ENCODE data around the gene GNAO1. TPM values are rescaled to one million over a fixed set of nuclear protein-coding genes. Genes with fewer than 3 reads are reported as not detected.

Gene GNAO1
- total and polyA plus RNA-seq, 2 of the 13 experiments (the other 11 are each of a cell fraction or from before 2014, with no cell fraction given): not detected

DNA sequence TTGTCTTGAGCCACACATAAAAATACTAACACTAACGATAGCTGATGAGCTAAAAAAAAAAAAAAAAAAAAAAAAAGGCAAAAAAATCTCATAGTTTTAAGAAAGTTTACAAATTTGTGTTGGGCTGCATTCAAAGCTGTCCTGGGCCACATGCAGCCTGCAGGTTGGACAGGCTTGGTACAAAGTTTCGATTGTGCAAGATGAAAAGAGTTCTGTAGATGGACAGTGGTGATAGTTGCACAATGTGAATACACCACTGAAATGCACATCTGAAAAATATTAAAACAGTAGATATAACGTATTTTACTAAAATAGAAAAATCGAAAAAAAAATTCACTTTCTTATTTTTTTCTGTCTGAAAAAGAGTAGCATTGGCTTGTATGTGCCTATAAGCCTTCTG is 191.2 kb downstream of the GNAO1 start (continued):
- TF ChIP-seq ZNF296 (CRISPR knock-in tag; conservative IDR thresholded peaks at IDR 0.05) (no peak), SOX13 (IDR thresholded peaks at IDR 0.05) (no peak), SOX13 (CRISPR knock-in tag; conservative IDR thresholded peaks at IDR 0.05 in 1 of 2, IDR thresholded peaks at IDR 0.05 in 1 of 2) (peak in 1 of 2 experiments; percentile 38; a peak in 1 of 4 replicates), JDP2 (CRISPR knock-in tag; IDR thresholded peaks at IDR 0.05; ENCODE audit: borderline replicate concordance) (no peak), ZNF598 (CRISPR knock-in tag; IDR thresholded peaks at IDR 0.05; ENCODE audit: borderline replicate concordance) (no peak), ZNF879 (CRISPR knock-in tag; IDR thresholded peaks at IDR 0.05) (no peak), TOE1 (CRISPR knock-in tag; IDR thresholded peaks at IDR 0.05) (no peak), KLF9 (CRISPR knock-in tag; IDR thresholded peaks at IDR 0.05; ENCODE audit: low read depth) (no peak), REPIN1 (CRISPR knock-in tag; IDR thresholded peaks at IDR 0.05; ENCODE audit: borderline replicate concordance, low read depth) (no peak), DMAP1 (CRISPR knock-in tag; IDR thresholded peaks at IDR 0.05) (peak; percentile 49; the same call in 1 of the 2 replicates), TCF7 (IDR thresholded peaks at IDR 0.05; ENCODE audit: low read depth) (no peak), GATAD2A (CRISPR knock-in tag; IDR thresholded peaks at IDR 0.05) (peak; percentile 65), GABPB1 (CRISPR knock-in tag; IDR thresholded peaks at IDR 0.05) (no peak), ZNF256 (CRISPR knock-in tag; conservative IDR thresholded peaks at IDR 0.05) (no peak), BHLHE40 (IDR thresholded peaks at IDR 0.05; ENCODE audit: low read length) (no peak), ASH2L (IDR thresholded peaks at IDR 0.05; ENCODE audit: insufficient read length, low read depth, low read length) (no peak), ZNF331 (CRISPR knock-in tag; IDR thresholded peaks at IDR 0.05) (peak; percentile 66; the same call in 1 of the 2 replicates), LCORL (IDR thresholded peaks at IDR 0.05) (no peak), LCORL (CRISPR knock-in tag; IDR thresholded peaks at IDR 0.05) (peak; percentile 80), ZNF720 (CRISPR knock-in tag; IDR thresholded peaks at IDR 0.05) (no peak), ARNTL (CRISPR knock-in tag; IDR thresholded peaks at IDR 0.05) (no peak), MAFK (conservative IDR thresholded peaks at IDR 0.05 in 1 of 2, IDR thresholded peaks at IDR 0.05 in 1 of 2; ENCODE audit: low read length in 2 of 2) (no peak)
- TF ChIP-seq, protein P1, sequence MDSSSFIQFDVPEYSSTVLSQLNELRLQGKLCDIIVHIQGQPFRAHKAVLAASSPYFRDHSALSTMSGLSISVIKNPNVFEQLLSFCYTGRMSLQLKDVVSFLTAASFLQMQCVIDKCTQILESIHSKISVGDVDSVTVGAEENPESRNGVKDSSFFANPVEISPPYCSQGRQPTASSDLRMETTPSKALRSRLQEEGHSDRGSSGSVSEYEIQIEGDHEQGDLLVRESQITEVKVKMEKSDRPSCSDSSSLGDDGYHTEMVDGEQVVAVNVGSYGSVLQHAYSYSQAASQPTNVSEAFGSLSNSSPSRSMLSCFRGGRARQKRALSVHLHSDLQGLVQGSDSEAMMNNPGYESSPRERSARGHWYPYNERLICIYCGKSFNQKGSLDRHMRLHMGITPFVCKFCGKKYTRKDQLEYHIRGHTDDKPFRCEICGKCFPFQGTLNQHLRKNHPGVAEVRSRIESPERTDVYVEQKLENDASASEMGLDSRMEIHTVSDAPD (CRISPR knock-in tag; IDR thresholded peaks at IDR 0.05): no peak
- TF ChIP-seq, protein P2, sequence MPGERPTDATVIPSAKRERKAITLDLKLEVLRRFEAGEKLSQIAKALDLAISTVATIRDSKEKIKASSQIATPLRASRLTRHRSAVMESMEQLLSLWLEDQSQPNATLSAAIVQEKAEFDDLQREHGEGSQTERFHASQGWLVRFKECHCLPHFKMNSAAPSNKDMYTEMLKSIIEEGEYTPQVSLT (CRISPR knock-in tag; IDR thresholded peaks at IDR 0.05; ENCODE audit: borderline replicate concordance, low read depth): no peak
- TF ChIP-seq, protein P3, sequence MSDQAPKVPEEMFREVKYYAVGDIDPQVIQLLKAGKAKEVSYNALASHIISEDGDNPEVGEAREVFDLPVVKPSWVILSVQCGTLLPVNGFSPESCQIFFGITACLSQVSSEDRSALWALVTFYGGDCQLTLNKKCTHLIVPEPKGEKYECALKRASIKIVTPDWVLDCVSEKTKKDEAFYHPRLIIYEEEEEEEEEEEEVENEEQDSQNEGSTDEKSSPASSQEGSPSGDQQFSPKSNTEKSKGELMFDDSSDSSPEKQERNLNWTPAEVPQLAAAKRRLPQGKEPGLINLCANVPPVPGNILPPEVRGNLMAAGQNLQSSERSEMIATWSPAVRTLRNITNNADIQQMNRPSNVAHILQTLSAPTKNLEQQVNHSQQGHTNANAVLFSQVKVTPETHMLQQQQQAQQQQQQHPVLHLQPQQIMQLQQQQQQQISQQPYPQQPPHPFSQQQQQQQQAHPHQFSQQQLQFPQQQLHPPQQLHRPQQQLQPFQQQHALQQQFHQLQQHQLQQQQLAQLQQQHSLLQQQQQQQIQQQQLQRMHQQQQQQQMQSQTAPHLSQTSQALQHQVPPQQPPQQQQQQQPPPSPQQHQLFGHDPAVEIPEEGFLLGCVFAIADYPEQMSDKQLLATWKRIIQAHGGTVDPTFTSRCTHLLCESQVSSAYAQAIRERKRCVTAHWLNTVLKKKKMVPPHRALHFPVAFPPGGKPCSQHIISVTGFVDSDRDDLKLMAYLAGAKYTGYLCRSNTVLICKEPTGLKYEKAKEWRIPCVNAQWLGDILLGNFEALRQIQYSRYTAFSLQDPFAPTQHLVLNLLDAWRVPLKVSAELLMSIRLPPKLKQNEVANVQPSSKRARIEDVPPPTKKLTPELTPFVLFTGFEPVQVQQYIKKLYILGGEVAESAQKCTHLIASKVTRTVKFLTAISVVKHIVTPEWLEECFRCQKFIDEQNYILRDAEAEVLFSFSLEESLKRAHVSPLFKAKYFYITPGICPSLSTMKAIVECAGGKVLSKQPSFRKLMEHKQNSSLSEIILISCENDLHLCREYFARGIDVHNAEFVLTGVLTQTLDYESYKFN (CRISPR knock-in tag; conservative IDR thresholded peaks at IDR 0.05): 0 out of 2 replicates have a peak, but pooled peaks have one; percentile 38
- TF ChIP-seq, protein P4, sequence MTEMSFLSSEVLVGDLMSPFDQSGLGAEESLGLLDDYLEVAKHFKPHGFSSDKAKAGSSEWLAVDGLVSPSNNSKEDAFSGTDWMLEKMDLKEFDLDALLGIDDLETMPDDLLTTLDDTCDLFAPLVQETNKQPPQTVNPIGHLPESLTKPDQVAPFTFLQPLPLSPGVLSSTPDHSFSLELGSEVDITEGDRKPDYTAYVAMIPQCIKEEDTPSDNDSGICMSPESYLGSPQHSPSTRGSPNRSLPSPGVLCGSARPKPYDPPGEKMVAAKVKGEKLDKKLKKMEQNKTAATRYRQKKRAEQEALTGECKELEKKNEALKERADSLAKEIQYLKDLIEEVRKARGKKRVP (CRISPR knock-in tag; IDR thresholded peaks at IDR 0.05): no peak

Data from HepG2 (cell line).